Effector memory CD8-positive, alpha-beta T cell (primary cell): ENCODE measurements around the gene SSUH2.

ENCODE experiments used
- ATAC-seq: fragments of 150-1000 bp; cut with Tn5 transposase; replicated peaks from 2 replicates; pipeline ENCODE4 v1.10.0; 2021; ENCODE audit warnings: mild to moderate bottlenecking, moderate library complexity
- DNase-seq, 3 experiments: peaks; one replicate each; pipeline ENCODE4 v3.0.0; 2021
- H3K27ac Mint-ChIP-seq, 2 donors: one replicate each; pipeline ENCODE4 v1.8.0; 2022; ENCODE audit warnings: mild to moderate bottlenecking in 2 of 2, mixed read lengths in 2 of 2, moderate library complexity in 2 of 2
- H3K27me3 Mint-ChIP-seq, 2 donors: one replicate each; pipeline ENCODE4 v1.8.0; 2022; ENCODE audit warnings: mixed read lengths in 2 of 2
- H3K36me3 Mint-ChIP-seq: one replicate; pipeline ENCODE4 v1.8.0; 2022; ENCODE audit warnings: mild to moderate bottlenecking, moderate library complexity, mixed read lengths; ENCODE audit not compliant: insufficient read depth
- H3K4me1 Mint-ChIP-seq, 2 donors: one replicate each; pipeline ENCODE4 v1.8.0; 2022; ENCODE audit warnings: low read depth in 2 of 2, mixed read lengths in 2 of 2
- H3K4me3 Mint-ChIP-seq, 2 donors: one replicate each; pipeline ENCODE4 v1.8.0; 2022; ENCODE audit warnings: mild to moderate bottlenecking in 2 of 2, mixed read lengths in 2 of 2, moderate library complexity in 2 of 2
- H3K9me3 Mint-ChIP-seq, 2 donors: one replicate each; pipeline ENCODE4 v1.8.0; 2022; ENCODE audit warnings: mixed read lengths in 2 of 2

The SSUH2 gene

DNA sequence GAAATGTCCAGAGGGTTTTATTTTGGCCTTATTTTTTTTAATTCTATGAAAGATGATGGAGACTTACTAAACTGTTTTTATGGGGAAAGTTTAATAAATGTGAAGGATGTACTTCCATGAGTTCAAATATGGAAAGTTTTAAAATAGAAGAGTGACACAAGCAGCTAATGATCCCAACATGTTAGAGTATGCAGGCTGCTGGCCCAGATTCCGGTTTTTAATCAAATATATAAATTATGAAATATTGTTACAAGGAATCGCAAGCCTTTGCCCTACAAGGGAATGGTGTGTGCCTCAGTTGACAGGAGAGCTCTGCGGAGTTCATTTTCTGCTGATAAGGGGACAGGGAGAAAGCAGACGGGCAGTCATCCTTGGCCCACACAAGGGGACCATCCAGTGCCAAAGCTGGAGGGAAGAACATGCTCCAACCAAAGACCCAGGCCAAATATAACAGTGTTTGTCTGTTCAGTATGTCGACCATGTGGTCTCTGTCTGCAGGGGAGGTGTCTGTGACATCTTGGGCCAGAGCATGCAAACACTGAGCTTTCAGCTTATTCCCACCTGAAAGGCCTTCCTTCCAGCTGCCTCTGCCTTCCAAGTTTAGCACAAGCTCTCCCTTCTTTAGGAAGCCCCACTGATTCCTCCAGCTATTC lies 69.8 kb downstream of the SSUH2 start:
- peaks cover 0 to 13% of the 10 kb centered on the region in 2 donors for H3K27me3 Mint-ChIP-seq
- H3K27ac Mint-ChIP-seq, result no peak overlapping the region

DNA sequence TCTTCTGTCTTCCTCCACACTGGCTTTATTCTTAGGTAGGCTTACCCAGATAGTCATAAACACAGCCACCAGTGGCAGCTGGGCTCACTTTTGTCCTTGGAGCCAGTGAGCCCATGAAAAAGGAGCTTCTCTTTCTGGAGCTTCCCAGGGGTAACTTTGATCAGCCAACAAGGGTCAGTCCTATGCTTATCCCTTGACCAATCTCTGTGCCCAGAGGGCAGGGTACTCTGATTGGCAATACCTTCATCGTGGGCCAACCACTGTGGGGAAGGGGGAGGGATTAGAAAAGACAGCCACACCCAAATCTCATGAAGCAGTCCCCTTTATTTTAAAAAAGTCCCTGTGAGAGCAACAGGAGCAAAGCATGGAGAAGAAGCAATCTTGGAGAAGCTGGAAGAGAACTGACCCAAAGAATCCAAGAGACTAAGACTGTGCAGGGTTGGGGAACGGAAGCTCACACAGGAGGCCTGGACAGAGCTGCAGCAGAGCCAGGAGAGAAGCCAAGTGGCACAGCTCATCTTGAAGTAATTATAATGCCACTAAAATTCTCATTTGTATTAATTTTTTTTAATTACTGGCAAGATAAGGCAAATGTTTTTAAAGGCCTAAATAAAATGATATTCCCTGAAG lies 70.4 kb downstream of the SSUH2 start:
- no peak for ATAC-seq
- no peak overlapping the region for H3K27ac Mint-ChIP-seq
- no peaks in the 10 kb centered on the region for H3K9me3 Mint-ChIP-seq
- peaks cover 0 to 13% of the 10 kb centered on the region in 2 donors for H3K27me3 Mint-ChIP-seq
- peaks cover 9 to 14% of the 10 kb centered on the region in 2 donors for H3K4me1 Mint-ChIP-seq
- H3K36me3 Mint-ChIP-seq, result no peaks in the 10 kb centered on the region
- H3K4me3 Mint-ChIP-seq, result no peak overlapping the region
- DNase-seq, result no peak

More for the DNA sequence above, 69.8 kb downstream of the SSUH2 start:
- DNase-seq (no peak), ATAC-seq (no peak)
- no peaks in the 10 kb centered on the region for H3K9me3 Mint-ChIP-seq
- no peaks in the 10 kb centered on the region for H3K36me3 Mint-ChIP-seq
- no peak overlapping the region for H3K4me3 Mint-ChIP-seq
- H3K4me1 Mint-ChIP-seq, result peaks cover 9 to 14% of the 10 kb centered on the region in 2 donors

DNA sequence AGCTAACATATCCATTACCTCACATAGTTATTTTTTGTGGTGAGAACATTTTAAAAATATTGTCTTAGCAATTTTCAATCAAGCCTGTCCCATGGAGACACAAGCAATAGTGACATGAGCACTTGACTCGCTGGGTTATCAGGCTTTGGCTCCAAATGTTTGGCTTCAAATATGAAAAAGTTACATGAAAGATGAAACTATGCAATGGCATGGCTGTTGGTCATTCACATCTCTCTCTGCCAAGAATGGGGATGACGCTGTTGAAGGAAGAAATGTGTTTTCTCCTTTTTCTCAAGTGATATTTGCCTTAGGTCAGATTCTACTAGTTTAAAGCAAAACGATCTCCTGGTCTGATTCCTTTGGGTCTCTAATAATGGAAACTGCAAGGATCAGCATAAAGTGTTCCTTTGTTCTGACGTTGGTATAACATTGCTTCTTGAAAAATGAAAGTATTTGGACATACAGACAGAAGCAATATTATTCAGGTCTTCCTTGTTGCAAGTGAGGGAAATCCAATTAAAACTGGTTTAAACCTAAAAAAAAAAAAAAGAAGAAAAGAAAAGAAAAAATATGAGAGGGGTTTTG lies 71.2 kb downstream of the SSUH2 start:
- Mint-ChIP-seq H3K4me3 (no peak overlapping the region), H3K27ac (no peak overlapping the region), H3K27me3 (peaks cover 0 to 13% of the 10 kb centered on the region in 2 donors), H3K9me3 (no peaks in the 10 kb centered on the region), H3K36me3 (no peaks in the 10 kb centered on the region), H3K4me1 (peaks cover 9 to 14% of the 10 kb centered on the region in 2 donors)
- no peak for ATAC-seq
- no peak for DNase-seq

DNA sequence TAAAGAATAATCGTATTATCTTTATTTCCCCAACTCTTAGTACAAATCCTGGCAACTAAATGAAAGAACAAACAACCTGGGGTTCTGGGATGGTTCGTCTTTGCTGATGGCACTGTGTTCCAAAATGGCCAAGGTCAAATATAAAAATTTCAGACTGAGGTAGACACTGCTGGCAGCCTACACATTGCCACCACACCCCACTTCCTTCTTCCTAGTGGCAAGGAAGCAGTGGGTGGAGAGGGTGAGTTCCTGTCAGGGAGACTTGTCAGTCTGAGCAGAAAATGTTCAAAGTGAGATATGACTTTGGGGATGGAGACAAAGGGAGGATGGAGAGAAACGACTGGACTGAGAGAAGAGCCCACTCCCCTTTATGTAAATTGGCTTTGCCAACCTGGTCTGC lies 73.3 kb downstream of the SSUH2 start:
- DNase-seq, result no peak
- ATAC-seq, result no peak
- H3K27ac Mint-ChIP-seq, result peak overlapping the region in 1 of 2 donors; percentile 15

More for the DNA sequence above, 73.3 kb downstream of the SSUH2 start:
- H3K27me3 Mint-ChIP-seq, result peaks cover 0 to 13% of the 10 kb centered on the region in 2 donors
- no peaks in the 10 kb centered on the region for H3K9me3 Mint-ChIP-seq
- H3K4me3 Mint-ChIP-seq, result no peak overlapping the region
- H3K4me1 Mint-ChIP-seq, result peaks cover 9 to 14% of the 10 kb centered on the region in 2 donors
- H3K36me3 Mint-ChIP-seq, result no peaks in the 10 kb centered on the region
